SIG-M5 treated with dmso at 0.1 percent for 504 hours (cell line): ENCODE results near the gene MAMDC4.
"Not testable (repeated sequence)": the region's sequence is repeated elsewhere in the genome, so short reads cannot be mapped to it uniquely, and the experiment has no call there.

Experiments
- DNase-seq: peaks from one replicate; lab custom pipeline; 2025; ENCODE audit not compliant: unreplicated experiment; lab: John Stamatoyannopoulos, UW

Gene MAMDC4

GRCh38 chr9:136860529-136860928, 8.4 kb downstream of the MAMDC4 start:
- DNase-seq = no peak

- no peak for DNase-seq
These were observed 9.1 kb downstream of the MAMDC4 start for GRCh38 chr9:136860933-136861873.

GRCh38 chr9:136861874-136862457, 9.8 kb downstream of the MAMDC4 start:
- no peak for DNase-seq

GRCh38 chr9:136862849-136863622, 10.9 kb downstream of the MAMDC4 start:
- DNase-seq = no peak

GRCh38 chr9:136863623-136864273, 11.6 kb downstream of the MAMDC4 start:
- DNase-seq = no peak

GRCh38 chr9:136865041-136865767, 13.1 kb downstream of the MAMDC4 start:
- no peak for DNase-seq

GRCh38 chr9:136865768-136866103, 13.6 kb downstream of the MAMDC4 start:
- no peak for DNase-seq

GRCh38 chr9:136866898-136867421, 14.8 kb downstream of the MAMDC4 start:
- DNase-seq = not testable (repeated sequence)

- no peak for DNase-seq
These were observed 15.3 kb downstream of the MAMDC4 start for GRCh38 chr9:136867480-136867879.

GRCh38 chr9:136867917-136868316, 15.8 kb downstream of the MAMDC4 start:
- no peak for DNase-seq

GRCh38 chr9:136868644-136869043, 16.5 kb downstream of the MAMDC4 start:
- no peak for DNase-seq

GRCh38 chr9:136869611-136870010, 17.5 kb downstream of the MAMDC4 start:
- not testable (repeated sequence) for DNase-seq

GRCh38 chr9:136875155-136875554, 23.0 kb downstream of the MAMDC4 start:
- no peak for DNase-seq

GRCh38 chr9:136876476-136876875, 24.3 kb downstream of the MAMDC4 start:
- DNase-seq = no peak

- DNase-seq = no peak
These were observed 28.5 kb downstream of the MAMDC4 start for GRCh38 chr9:136880651-136881050.

GRCh38 chr9:136881691-136882108, 29.6 kb downstream of the MAMDC4 start:
- DNase-seq = no peak

- DNase-seq = peak; percentile 55
These were observed 30.2 kb downstream of the MAMDC4 start for GRCh38 chr9:136882109-136882946.

- DNase-seq = not testable (repeated sequence)
These were observed 30.8 kb downstream of the MAMDC4 start for GRCh38 chr9:136882947-136883283.

GRCh38 chr9:136883670-136884069, 31.5 kb downstream of the MAMDC4 start:
- DNase-seq = not testable (repeated sequence)
